Neural cell (in vitro differentiated cells): ENCODE data around the gene FYN. TPM values are rescaled to one million over a fixed set of nuclear protein-coding genes. Genes with fewer than 3 reads are reported as not detected.

Source experiments
- H2AFZ ChIP-seq: fragments of 200-600, 300-800 bp; sonication (generic), shearing (Covaris generic); 2 replicates; pipeline ENCODE4 v1.6.0; 2014; ENCODE audit warnings: low read depth, mild to moderate bottlenecking, antibody characterized with exemption, low read length, moderate library complexity
- H3F3A ChIP-seq: fragments of 200-600 bp; shearing (Covaris generic); 2 replicates; pipeline ENCODE4 v1.6.1; 2016; ENCODE audit warnings: mild to moderate bottlenecking, moderate library complexity, mixed read lengths, antibody characterized with exemption, low read length; ENCODE audit not compliant: insufficient read depth, poor library complexity, severe bottlenecking
- H3K27ac ChIP-seq: fragments of 200-600, 300-800 bp; sonication (generic), shearing (Covaris generic); 2 replicates; pipeline ENCODE4 v1.5.1; 2014; ENCODE audit warnings: mild to moderate bottlenecking, low read length, moderate library complexity
- H3K27me3 ChIP-seq: fragments of 300-800, 200-600 bp; sonication (generic), shearing (Covaris generic); 2 replicates; pipeline ENCODE4 v1.6.0; 2014; ENCODE audit warnings: mild to moderate bottlenecking, low read depth, low read length, moderate library complexity; ENCODE audit not compliant: insufficient read depth
- H3K36me3 ChIP-seq: fragments of 300-800, 200-600 bp; sonication (generic), shearing (Covaris generic); 2 replicates; pipeline ENCODE4 v1.5.1; 2014; ENCODE audit warnings: mild to moderate bottlenecking, antibody characterized with exemption, low read length, moderate library complexity; ENCODE audit not compliant: insufficient read depth
- H3K4me2 ChIP-seq: fragments of 300-800, 200-600 bp; sonication (generic), shearing (Covaris generic); 2 replicates; pipeline ENCODE4 v1.6.0; 2014; ENCODE audit warnings: mild to moderate bottlenecking, low read length
- H3K4me3 ChIP-seq: fragments of 300-800, 200-600 bp; sonication (generic), shearing (Covaris generic); 2 replicates; pipeline ENCODE4 v1.5.1; 2014; ENCODE audit warnings: mild to moderate bottlenecking, low read length, moderate library complexity
- H3K79me2 ChIP-seq: fragments of 200-600 bp; shearing (Covaris generic); replicated peaks from 2 replicates; pipeline ENCODE4 v1.6.0; 2014; ENCODE audit warnings: mild to moderate bottlenecking, low read length, moderate library complexity; ENCODE audit not compliant: insufficient read depth
- H3K9ac ChIP-seq: fragments of 300-800, 200-600 bp; sonication (generic), shearing (Covaris generic); 2 replicates; pipeline ENCODE4 v1.6.1; 2016; ENCODE audit warnings: mild to moderate bottlenecking, low read length, mixed read lengths
- H3K9me2 ChIP-seq: fragments of 200-600 bp; shearing (Covaris generic); 2 replicates; pipeline ENCODE4 v1.6.1; 2016; ENCODE audit warnings: mild to moderate bottlenecking, low read length, mixed read lengths; ENCODE audit not compliant: insufficient read depth
- H3K9me3 ChIP-seq: fragments of 200-600, 300-800 bp; sonication (generic), shearing (Covaris generic); 2 replicates; pipeline ENCODE4 v1.6.1; 2016; ENCODE audit warnings: mild to moderate bottlenecking, mixed run types, low read length, moderate library complexity, mixed read lengths
- H4K20me1 ChIP-seq: fragments of 200-600 bp; shearing (Covaris generic); 2 replicates; pipeline ENCODE4 v1.6.1; 2016; ENCODE audit warnings: mild to moderate bottlenecking, mixed run types; ENCODE audit not compliant: insufficient read depth
- CTCF ChIP-seq: fragments of 450-650 bp; IDR thresholded peaks from 2 replicates; pipeline ENCODE4 v1.5.1; 2014; ENCODE audit warnings: antibody characterized with exemption, mild to moderate bottlenecking, moderate library complexity; ENCODE audit not compliant: poor library complexity, severe bottlenecking
- EP300 ChIP-seq: fragments of 450-650 bp; conservative IDR thresholded peaks from 2 replicates; pipeline ENCODE4 v1.6.1; 2014; ENCODE audit warnings: antibody characterized with exemption, mild to moderate bottlenecking, moderate library complexity; ENCODE audit not compliant: poor library complexity, severe bottlenecking
- EZH2 ChIP-seq: fragments of 200-600, 300-800 bp; shearing (Covaris generic), sonication (generic); IDR thresholded peaks from 2 replicates; pipeline ENCODE4 v1.6.1; 2014; ENCODE audit warnings: antibody characterized with exemption, low read length, borderline replicate concordance, mild to moderate bottlenecking; ENCODE audit not compliant: insufficient read depth, poor library complexity, severe bottlenecking
- MXI1 ChIP-seq: fragments of 450-650 bp; conservative IDR thresholded peaks from 2 replicates; pipeline ENCODE4 v1.6.1; 2014; ENCODE audit warnings: antibody characterized with exemption, mild to moderate bottlenecking; ENCODE audit not compliant: poor library complexity, severe bottlenecking
- POLR2AphosphoS5 ChIP-seq: IDR thresholded peaks from 2 replicates; pipeline ENCODE4 v1.6.1; 2012
- RAD21 ChIP-seq: fragments of 450-650 bp; conservative IDR thresholded peaks from 2 replicates; pipeline ENCODE4 v1.6.1; 2014; ENCODE audit warnings: antibody characterized with exemption, mild to moderate bottlenecking, moderate library complexity
- REST ChIP-seq: IDR thresholded peaks from 2 replicates; pipeline ENCODE4 v1.6.1; 2012; ENCODE audit warnings: borderline replicate concordance
- SMC3 ChIP-seq: fragments of 450-650 bp; conservative IDR thresholded peaks from 2 replicates; pipeline ENCODE4 v1.6.1; 2014; ENCODE audit warnings: antibody characterized with exemption, mild to moderate bottlenecking, moderate library complexity; ENCODE audit not compliant: poor library complexity
- TAF1 ChIP-seq: IDR thresholded peaks from 2 replicates; pipeline ENCODE4 v1.6.1; 2012; ENCODE audit warnings: low read depth
- polyA plus RNA-seq: library from polyadenylated mRNA; depleted of rRNA; stranded (reverse); fragments of >200 nt; gene quantifications from 2 replicates; pipeline ENCODE4 v1.2.3, GENCODE V29; 2014

Gene FYN
- polyA plus RNA-seq, 1 donor from 2014 or later: 277 TPM

GRCh38 chr6:111862741-111863140, 10.5 kb downstream of the FYN start:
- no peaks in the 10 kb centered on the region for H3F3A ChIP-seq
- no peaks in the 10 kb centered on the region for H3K9me2 ChIP-seq
- no peak overlapping the region for H3K4me3 ChIP-seq
- H3K9me3 ChIP-seq: no peaks in the 10 kb centered on the region
- H2AFZ ChIP-seq: no peak overlapping the region
- H3K27ac ChIP-seq: no peak overlapping the region
- TF ChIP-seq EZH2 (no peak), RAD21 (no peak), EP300 (no peak), SMC3 (no peak), TAF1 (no peak), REST (no peak), POLR2AphosphoS5 (no peak)
- H3K27me3 ChIP-seq: no peaks in the 10 kb centered on the region
- H3K36me3 ChIP-seq: no peaks in the 10 kb centered on the region
- no peak overlapping the region for H3K4me2 ChIP-seq
- peaks cover 97% of the 10 kb centered on the region for H3K79me2 ChIP-seq
- H3K9ac ChIP-seq: no peak overlapping the region
- peaks cover 8% of the 10 kb centered on the region for H4K20me1 ChIP-seq

DNA sequence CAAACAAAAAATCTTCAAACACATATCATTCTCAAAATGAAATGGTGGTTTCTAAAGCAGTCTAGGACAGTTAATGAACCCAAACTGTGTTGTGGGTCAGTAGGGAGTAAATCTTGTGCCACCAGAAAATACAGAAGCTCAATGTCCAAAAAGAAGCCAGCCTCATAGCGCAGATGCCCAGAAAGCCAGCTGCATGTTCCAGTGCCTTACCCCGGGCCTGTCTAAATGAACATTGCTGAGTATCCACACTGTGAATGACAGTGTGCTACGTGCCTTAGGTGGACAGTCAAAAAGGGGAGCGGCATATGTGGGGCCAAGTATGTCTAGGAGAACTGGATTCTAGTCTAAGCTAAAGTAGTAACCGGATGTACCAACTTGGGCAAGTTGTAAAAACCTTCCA, 10.9 kb downstream of the FYN start:
- H3K9me3 ChIP-seq: no peaks in the 10 kb centered on the region
- peaks cover 7% of the 10 kb centered on the region for H4K20me1 ChIP-seq
- no peak for TF ChIP-seq POLR2AphosphoS5
- TF ChIP-seq EP300: no peak
- no peak for TF ChIP-seq EZH2
- TF ChIP-seq RAD21: no peak
- TF ChIP-seq MXI1: no peak
- no peak for TF ChIP-seq CTCF
- TF ChIP-seq SMC3: no peak
- no peak for TF ChIP-seq REST
- no peak for TF ChIP-seq TAF1
- H2AFZ ChIP-seq: no peak overlapping the region
- H3F3A ChIP-seq: no peaks in the 10 kb centered on the region
- peaks cover 97% of the 10 kb centered on the region for H3K79me2 ChIP-seq
- peak overlapping the region; percentile 40 for H3K4me3 ChIP-seq
- no peaks in the 10 kb centered on the region for H3K36me3 ChIP-seq
- peak overlapping the region; percentile 65 for H3K27ac ChIP-seq
- H3K9me2 ChIP-seq: no peaks in the 10 kb centered on the region
- H3K27me3 ChIP-seq: no peaks in the 10 kb centered on the region
- peak overlapping the region; percentile 32 for H3K4me2 ChIP-seq
- H3K9ac ChIP-seq: no peak overlapping the region
